Left ventricle myocardium inferior (tissue), 1 donor: Measurements from ENCODE around the gene RAB37. TPM values are rescaled to one million over a fixed set of nuclear protein-coding genes. Genes with fewer than 3 reads are reported as not detected.
A peak's percentile ranks its signal among the peaks of the same experiment; 100 is the strongest.

Source experiments
- DNase-seq: peaks from one replicate; pipeline ENCODE4 v3.0.0-alpha.2; 2020
- H3K27ac ChIP-seq: fragments of 200-600 bp; replicated peaks from 2 replicates; pipeline ENCODE4 v1.8.0; 2021
- H3K27me3 ChIP-seq: fragments of 200-600 bp; 2 replicates; pipeline ENCODE4 v1.8.0; 2021; ENCODE audit warnings: low read depth
- H3K36me3 ChIP-seq: fragments of 200-600 bp; 2 replicates; pipeline ENCODE4 v1.8.0; 2021
- H3K4me1 ChIP-seq: fragments of 200-600 bp; 2 replicates; pipeline ENCODE4 v1.8.0; 2021
- H3K4me3 ChIP-seq: fragments of 200-600 bp; 2 replicates; pipeline ENCODE4 v1.8.0; 2021; ENCODE audit warnings: mild to moderate bottlenecking, moderate library complexity
- H3K9me3 ChIP-seq: fragments of 200-600 bp; replicated peaks from 2 replicates; pipeline ENCODE4 v1.8.0; 2021
- CTCF ChIP-seq: fragments of 200-600 bp; IDR thresholded peaks from 2 replicates; pipeline ENCODE4 v1.8.0; 2021; ENCODE audit warnings: antibody characterized with exemption, mild to moderate bottlenecking, borderline replicate concordance
- intact Hi-C: fragments of 100-400 bp; cut with micrococcal nuclease; formaldehyde crosslinking; loops from one replicate; pipeline ENCODE4 v1.11.0; 2022
- total RNA-seq: library from RNA; stranded (reverse); fragmentation: NEBNext Ultra II Directional; extraction: Animal tissue kit (Norgen Biotek cat#: 25700); gene quantifications from one replicate; pipeline ENCODE4 v1.2.1, GENCODE V29; 2021
- donor health status: DM: no; HTN: yes; CAD: no; lungs with severe emphysema.

RAB37 gene
- total RNA-seq, 1 donor from 2014 or later, result 1.9 TPM

DNA sequence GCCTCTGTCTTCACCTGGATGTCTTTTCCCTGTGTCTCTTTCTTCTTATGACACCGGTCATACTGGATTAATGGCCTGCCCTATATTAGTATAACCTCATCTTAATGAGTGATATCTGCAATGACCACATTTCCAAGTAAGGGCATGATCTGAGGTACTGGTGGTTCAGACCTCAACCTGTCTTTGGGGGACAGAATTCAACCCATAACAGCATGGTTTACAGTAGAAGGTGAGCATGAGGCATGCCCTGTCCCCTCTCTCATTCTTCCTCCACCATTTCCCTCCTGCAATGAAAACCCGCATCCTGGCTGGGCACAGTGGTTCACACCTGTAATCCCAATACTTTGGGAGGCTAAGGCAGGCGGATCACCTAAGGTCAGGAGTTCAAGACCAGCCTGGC, 2.8 kb upstream of the RAB37 start:
- peaks cover 32% of the 10 kb centered on the region for H3K4me1 ChIP-seq
- no peaks in the 10 kb centered on the region for H3K9me3 ChIP-seq
- H3K4me3 ChIP-seq, result no peak overlapping the region
- H3K27me3 ChIP-seq, result peaks cover 89% of the 10 kb centered on the region
- H3K36me3 ChIP-seq, result no peaks in the 10 kb centered on the region
- TF ChIP-seq CTCF, result no peak
- H3K27ac ChIP-seq, result no peak overlapping the region
- intact Hi-C loops, result no loop called here
- no peak for DNase-seq

DNA sequence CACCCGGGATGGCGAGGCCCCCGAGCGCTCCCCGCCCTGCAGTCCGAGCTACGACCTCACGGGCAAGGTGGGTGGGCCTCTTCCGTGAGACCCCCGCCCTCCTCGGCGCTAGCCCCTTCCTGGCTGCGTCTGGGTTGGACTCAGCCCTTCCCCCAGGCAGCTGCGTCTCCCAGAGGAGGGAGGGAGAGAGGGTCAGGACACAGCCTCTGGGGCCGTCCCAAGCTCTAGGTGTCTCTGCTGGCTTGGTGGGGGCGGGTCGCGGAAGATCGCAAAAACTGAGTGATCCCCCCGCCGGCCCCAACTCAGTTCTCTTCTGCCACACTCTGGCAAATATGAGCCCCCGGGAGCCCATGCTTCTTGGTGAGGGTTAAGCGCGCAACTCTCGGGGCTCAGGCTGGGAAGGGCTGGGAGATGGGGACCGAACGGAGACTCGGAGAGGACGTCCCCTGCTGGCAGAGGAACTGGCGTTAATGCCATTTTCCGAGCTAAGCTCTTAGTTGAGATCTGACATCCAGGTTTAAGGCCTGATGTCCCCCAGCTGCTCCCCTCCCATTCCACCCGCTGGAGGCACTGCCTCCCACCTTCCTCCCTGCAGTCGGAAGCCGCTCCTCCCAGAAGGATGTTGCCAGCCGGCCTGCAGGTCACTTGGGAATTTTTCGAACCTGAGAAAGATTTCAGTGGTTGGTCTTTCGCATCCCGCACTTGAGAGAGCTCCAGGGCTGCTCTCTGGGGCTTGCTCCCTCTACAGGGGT, 419 bp downstream of the RAB37 start:
- Histone ChIP-seq H3K9me3 (no peaks in the 10 kb centered on the region), H3K4me1 (peaks cover 38% of the 10 kb centered on the region), H3K27me3 (peaks cover 91% of the 10 kb centered on the region), H3K27ac (peak overlapping the region; percentile 72), H3K36me3 (no peaks in the 10 kb centered on the region), H3K4me3 (peak overlapping the region; percentile 62)
- no peak for DNase-seq
- peak; percentile 26 for TF ChIP-seq CTCF
- intact Hi-C loops, result no loop called here

GRCh38 chr17:74738051-74738996, 1.3 kb downstream of the RAB37 start:
- intact Hi-C loops, result no loop called here
- TF ChIP-seq CTCF, result no peak
- H3K36me3 ChIP-seq, result no peaks in the 10 kb centered on the region
- H3K4me3 ChIP-seq, result peak overlapping the region; percentile 62
- H3K27me3 ChIP-seq, result peaks cover 84% of the 10 kb centered on the region
- peaks cover 38% of the 10 kb centered on the region for H3K4me1 ChIP-seq
- peak; percentile 53 for DNase-seq
- peak overlapping the region; percentile 51 for H3K27ac ChIP-seq
- H3K9me3 ChIP-seq, result no peaks in the 10 kb centered on the region

DNA sequence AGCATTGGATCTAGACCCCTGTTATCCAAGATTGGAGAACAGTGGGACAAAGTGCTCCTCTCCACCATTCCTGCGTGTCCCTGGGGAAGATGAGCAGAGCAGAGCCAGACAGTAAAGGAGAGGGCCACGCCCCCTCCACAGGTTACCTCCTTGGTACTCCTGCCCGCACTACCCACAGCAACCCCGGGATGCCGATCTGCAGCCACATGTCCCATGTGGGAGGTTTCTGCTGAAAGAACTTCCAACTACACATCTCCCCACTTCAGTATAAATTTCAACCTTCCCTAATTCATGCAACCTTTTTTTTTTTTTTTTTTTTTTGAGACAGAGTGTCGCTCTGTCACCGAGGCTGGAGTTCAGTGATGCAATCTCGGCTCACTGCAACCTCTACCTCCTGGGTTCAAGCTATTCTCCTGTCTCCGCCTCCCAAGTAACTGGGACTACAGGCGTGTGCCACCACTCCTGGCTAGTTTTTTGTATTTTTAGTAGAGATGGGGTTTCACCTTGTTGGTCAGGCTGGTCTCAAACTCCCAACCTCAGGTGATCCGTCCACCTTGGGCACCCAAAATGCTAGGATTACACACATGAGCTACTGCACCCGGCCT, 2.3 kb downstream of the RAB37 start:
- H3K9me3 ChIP-seq, result no peaks in the 10 kb centered on the region
- peaks cover 39% of the 10 kb centered on the region for H3K4me1 ChIP-seq
- H3K27me3 ChIP-seq, result peaks cover 75% of the 10 kb centered on the region
- intact Hi-C loops, result no loop called here
- no peak for TF ChIP-seq CTCF
- no peak overlapping the region for H3K27ac ChIP-seq
- DNase-seq, result no peak
- H3K4me3 ChIP-seq, result no peak overlapping the region
- no peaks in the 10 kb centered on the region for H3K36me3 ChIP-seq

DNA sequence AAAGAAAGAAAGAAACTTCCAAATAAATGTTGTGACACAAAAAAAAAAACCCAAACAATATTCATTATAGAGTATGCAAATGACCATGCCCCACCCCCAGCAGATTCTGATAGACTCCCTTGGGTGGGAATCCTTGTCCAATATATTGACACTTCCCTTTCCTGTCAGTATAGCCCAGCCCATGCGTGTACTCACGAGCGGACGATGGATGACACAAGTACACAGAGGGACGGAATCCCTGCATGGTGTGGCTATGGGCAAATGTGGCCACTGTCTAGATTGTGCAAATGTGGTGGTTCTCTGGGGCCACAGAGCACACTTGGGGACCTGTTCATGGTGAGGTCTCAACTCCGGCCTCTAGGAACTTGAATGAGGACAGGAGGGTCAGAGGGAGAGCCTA, 3.1 kb downstream of the RAB37 start:
- H3K27me3 ChIP-seq, result peaks cover 67% of the 10 kb centered on the region
- intact Hi-C loops, result no loop called here

More for the DNA sequence above, 3.1 kb downstream of the RAB37 start:
- H3K4me1 ChIP-seq, result peaks cover 47% of the 10 kb centered on the region
- H3K4me3 ChIP-seq, result no peak overlapping the region
- no peak for DNase-seq
- H3K27ac ChIP-seq, result no peak overlapping the region
- TF ChIP-seq CTCF, result no peak
- no peaks in the 10 kb centered on the region for H3K36me3 ChIP-seq
- no peaks in the 10 kb centered on the region for H3K9me3 ChIP-seq
